NCI-H2029 treated with DMSO at 0.1 percent for 48 hours (cell line): ENCODE results near the gene SYK.

Experiments
- DNase-seq: peaks from one replicate; lab custom pipeline; 2025; lab: John Stamatoyannopoulos, UW

Gene SYK

DNA sequence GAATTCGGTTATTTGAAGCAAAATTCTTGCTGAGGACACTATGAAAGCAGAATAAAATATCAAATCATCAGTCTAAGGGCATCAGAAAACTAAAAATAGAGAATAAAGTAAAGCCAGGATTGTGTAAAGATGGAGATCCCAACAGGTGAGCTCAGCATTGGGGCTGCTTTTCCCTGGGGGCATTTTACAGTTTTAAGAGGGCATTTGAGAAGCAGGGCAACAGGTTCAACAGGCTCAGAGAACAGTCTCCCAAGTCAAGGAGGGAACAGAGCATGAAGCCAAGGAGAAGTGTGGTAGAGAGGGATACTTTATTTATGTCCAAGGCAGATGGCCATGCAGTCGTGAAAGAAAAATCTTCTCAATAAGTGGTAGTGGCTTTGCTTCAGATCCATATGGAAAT is 145.4 kb downstream of the SYK start:
- no peak for DNase-seq
